NOMO-1 treated with DMSO at 0.1 percent for 48 hours (cell line): ENCODE data around the gene TAF3.

ENCODE experiments used
- DNase-seq: peaks from one replicate; lab custom pipeline; 2025; ENCODE audit not compliant: unreplicated experiment; lab: John Stamatoyannopoulos, UW

TAF3 gene

DNA sequence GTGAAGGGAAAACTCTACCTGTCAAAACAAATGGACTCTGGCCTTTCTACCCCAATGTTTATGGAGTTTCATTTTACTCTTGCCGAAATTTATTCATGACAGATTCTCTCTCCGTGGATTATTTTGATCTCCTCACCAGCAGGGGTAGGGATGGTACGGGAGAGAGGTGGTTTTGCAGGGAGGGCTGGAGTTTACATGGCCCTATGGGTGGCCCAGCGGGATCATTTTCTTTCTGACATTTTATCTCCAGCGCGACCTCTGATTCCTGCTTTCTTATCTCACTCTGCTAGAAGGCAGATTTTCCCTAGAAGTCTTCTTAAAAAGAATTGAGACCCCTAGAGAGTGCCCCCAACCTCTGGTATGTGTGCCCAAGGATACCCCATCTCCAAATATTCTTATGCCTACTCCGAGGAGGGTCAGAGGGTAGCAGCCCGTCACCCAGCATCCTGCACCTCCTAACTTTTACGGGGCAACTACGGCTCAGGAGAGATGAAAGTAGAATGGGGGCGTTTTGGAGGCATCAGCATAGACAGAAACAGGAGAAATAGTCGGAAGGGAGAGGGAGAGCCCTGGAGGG is 226.1 kb downstream of the TAF3 start:
- DNase-seq = no peak

DNA sequence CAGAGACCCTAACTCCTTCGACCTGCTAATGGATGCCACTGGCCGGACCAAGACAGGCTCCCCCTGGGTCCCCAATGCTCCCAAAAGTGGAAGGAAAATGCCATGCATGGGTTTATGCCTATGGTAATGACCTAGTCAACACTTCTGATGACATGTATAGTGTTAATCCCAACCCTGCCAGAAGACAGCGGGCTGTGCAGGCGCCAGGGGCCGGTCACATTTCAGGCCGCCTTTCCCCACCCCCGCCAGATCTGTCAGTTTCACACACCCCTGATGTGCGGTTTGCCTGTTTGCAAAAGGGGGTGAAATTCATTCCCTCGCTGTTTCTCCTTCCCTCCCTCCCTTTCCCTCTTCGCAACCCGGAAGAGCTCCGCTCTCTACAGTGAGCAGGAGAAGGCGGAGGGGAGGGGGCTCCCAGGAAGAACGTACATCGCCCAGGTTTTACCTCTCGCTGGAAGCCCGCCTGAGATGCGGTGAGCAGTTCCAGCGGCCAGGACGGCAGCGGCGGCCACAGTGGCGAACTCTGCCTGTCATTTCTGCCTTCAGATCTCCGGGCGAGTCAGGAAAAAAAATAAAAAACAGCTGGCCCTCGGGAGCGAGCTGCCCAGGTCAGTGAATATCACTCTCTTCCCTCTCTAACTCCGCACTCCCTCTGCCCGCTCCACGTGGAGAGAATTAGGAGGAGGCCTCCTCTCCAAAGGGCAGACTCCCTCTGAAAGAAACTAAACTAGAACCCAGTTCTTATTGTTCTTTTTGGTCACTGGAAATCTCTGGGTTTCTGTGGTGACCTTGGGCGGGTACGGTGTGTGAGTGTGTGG is 226.8 kb downstream of the TAF3 start:
- no peak for DNase-seq

DNA sequence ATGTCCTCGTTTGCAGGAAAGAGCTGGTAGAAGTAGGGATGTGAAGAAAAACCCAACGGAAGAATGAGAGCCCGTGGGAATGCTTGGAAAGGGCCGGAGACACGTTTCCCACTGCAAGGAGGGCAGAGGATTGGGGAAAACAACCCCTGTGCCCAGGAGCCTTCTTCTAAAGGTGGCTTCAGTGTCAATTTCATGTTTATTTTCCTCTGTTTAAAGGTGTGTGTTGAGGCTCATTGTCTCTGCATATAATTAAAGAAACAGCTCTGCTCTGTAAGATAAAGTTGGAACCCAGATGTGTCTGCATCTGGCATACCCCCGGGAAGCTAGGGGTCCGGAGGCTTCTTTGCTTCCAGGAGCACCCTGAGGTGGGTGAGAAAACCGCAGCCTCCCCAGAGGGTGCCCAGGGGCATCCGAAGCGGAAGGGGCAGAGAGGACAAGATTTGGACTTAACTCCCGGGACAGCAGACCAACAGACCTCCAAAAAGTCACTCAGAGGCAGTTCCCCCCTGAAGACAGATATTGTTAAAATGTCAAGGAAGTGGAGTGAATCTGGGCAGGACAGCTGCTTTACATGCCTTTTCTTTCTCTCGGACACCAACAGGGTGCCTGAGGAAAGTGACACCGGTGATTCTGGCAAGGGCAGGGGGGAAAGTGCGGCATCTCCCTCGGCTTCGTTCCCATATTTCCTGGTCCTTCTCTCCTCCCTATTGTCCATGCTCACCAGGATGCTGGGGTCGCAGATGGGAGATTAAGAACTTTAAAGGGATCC is 227.6 kb downstream of the TAF3 start:
- DNase-seq = no peak

DNA sequence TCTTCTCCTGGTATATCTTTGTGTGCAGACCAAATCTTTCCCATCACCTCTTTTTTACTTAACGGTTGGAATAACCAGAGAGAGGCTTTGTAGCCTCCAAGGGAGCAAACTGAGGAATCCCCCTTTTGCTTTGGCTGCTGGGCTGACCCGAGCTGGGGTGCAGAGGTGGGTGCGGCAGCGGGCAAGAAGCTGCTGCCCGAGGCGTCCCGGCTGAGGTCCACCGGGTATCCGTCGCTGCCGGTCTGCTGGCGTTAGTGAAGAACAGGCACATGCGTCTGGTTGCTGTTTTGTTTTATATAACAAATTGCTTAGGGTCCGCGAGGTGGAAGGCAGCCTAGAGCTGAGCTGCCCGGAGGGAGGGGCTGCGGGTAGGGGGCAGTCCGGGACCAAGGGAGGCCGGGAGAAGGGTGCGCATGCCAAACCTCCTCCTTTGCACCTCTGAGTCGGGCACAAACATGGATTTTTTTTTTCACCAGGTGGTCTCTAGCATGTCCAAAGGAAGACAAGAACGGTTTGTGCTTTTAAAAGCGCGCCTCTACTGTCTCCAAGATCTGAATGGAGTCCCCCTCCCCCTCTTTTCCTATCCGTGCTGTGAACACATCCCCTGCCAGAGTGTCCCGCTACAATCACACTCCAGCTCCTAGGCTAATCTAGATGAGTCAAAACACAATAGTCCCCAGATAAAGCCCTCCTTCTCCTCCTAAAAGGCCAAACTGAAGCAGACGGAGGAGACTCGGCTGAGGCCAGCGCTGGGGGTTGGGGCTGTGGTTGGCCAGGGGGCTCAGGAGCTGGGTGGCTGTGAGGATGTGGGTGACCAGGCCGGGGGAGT is 229.4 kb downstream of the TAF3 start:
- DNase-seq = no peak

DNA sequence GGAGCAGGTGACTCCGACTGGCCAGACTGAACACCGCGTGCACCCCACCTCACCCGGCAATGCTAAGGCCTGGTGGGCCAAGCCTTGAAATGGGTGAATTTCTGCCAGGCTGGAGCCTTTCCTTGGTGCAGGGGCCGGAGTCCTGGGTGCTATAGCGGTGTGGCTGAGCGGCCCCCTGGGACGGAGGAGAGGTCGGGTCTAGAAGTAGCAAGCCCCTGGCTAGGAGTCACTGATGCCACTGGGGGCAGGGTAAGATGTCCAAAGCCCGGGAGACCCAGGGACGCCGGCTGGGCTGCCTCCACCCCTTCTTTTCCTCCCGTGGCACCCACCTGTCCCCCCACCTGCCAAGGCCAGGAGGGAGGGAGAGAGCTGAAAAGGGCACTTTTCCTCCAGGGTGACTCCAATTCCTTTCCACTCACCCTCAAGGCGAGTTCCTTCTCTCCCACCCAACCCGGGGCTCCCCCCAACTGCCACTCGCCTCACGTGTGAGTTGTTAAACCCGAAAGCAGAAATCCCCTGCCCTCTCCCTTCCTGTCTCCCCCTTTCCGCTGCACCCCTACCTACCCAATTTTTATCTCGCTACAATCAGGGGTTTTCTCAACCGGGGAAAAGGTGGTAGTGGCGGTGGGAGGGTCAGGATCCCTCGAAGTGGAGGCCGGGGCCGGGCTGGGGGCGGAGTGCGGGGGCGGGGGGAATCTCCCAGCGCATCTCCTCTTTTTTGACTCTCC is 230.1 kb downstream of the TAF3 start:
- DNase-seq = no peak

DNA sequence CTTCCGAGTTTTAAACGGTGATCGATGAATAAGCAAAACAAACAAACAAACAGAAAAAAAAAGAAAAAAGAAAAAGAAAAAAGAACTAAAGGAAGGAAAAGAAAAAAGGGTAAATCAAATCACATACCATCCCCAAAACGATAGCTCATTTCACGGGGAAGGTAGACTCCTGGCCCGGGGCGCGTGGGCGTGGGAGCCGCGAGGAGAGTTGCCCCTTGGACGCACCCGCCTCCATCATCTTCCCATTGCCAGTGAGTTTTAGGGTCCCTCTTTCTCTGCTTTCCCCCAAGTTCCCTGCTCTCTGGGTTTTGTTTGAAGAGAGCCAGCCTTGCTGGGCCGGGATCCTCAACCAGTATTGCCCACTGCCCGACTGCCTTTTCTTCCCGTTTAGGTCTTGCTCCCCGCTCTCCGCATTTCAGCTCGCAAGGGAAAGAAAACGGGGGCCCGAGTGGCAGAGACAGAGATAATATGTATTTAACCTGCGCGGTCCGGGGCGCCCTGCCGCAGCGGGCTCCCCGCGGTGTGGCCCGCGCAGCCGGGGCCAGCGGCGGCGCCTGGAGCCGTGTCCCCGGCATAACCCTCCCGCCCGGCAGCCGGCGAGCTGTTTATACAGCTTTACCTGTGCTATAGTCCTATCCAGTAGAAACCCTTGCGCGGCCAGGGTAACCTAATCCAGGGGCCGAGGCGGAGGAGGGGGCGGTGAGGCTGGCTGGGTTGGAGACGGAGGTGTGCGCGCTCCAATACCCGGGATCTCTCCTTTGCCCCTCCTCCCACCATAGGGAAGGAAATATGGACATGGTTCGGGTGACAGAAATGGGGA is 230.9 kb downstream of the TAF3 start:
- no peak for DNase-seq

DNA sequence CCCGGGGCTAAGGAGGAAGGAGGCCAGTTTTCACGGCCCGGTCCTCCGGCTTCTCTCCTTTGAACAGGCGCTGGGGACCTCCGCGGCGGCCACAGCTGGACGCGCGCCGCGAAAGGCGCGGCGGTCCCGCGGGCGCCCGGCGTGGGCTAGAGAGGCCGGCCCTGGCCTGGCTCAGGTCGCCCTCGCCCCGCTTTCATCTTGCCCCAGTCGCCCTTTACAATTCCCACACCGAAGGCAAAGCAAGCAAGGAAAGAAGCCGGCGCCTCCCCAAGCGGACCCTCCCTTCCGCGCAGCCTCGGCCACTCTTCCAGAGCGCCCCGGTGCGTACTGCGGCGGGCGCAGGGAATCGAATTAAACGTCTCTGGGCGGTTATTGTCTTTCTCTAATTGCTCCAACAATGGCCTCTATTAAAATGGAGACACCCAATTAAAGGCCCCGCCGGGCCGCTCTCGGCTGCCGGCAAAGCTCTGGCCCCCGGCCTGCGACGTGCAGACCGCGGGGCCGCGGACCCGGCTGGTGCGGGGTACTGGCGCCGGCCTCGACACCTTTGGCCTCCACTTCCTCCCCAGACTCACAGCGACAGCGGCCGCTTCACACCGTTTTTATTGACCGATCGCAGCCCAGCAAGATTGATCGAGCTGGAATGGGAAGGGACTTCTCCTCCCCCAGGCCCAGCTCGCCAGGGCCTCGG is 231.7 kb downstream of the TAF3 start:
- no peak for DNase-seq

DNA sequence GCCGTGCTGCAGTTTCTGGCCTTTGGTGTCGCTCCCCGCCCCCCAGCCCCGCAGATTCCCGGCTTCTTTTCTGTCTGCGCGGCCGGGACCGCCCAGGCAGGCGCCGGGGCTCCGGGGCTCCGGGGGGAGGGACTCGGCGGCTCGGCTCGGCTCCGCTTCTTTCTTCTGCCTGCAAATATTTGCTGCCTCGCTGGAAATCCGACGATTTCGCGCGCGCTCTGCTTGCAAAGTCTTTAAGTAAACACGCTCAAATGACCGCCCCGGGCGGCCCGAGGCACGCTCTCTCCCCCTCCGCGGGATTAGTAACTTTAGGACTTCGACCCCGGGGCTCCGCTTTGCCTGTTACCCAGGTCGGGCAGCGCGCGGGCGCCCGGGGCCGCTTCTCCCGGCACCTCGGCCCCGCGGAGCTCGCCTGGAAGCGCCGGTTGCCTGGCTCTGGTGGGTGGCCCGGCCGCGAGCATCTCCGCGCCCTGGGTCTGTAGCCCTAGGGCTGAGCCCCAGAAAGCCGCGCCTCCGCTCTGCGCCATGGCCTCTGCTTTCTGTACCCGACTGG is 232.3 kb downstream of the TAF3 start:
- DNase-seq = no peak

DNA sequence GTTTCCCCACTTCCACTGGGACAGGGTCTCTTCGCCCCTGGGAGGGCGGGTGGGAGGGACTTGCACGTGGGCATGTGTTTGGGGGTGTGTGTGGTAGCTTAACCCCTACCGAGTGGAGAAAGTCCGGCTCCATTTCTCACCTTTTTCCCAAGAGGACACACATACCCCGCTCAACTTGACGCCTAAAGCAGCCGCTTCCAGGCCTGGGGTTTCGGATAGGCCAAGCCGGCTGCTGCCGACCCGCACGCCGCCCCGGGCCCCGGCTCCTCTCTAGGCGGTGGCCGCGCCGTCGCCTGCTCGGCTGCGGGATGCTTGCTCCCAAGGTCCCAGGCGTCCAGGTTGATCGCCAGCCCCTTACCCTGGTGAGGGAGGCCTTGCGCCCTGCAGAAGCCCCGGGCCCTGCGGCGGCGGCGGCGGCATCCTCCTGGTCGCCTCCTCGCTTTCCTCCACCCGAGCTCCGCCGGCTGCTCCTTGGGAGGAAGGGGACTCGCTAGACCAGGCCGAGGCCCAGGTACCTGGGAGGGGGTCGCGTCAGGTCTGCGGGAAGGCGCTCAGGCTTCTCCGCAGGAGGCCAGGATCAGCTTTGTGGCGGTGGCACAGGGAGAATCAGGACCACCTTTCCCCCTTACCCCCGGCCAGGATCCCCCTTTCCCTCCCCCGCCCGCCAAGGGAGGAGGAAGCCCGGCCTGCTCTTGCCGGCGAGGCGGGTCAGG is 233.0 kb downstream of the TAF3 start:
- no peak for DNase-seq

DNA sequence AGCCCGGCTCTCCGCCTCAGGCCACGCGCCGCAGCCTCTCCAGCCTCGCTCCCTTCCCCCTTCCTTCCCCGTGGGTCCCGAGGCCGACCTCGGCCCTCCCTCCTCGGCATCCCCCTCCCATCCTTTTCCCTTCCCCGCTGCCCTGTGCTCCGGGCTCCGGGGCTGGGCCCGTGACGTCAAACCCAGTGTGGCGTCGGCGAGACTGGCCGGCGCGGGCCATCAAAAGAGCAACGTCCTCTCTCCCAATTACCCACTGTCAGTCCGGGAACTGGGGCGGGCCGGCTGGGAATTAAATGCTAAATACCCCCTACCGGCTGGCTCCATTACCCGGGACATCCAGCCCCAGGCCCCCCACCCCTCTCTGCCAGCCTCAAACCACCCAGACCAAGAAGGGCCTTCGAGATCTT is 233.5 kb downstream of the TAF3 start:
- no peak for DNase-seq

DNA sequence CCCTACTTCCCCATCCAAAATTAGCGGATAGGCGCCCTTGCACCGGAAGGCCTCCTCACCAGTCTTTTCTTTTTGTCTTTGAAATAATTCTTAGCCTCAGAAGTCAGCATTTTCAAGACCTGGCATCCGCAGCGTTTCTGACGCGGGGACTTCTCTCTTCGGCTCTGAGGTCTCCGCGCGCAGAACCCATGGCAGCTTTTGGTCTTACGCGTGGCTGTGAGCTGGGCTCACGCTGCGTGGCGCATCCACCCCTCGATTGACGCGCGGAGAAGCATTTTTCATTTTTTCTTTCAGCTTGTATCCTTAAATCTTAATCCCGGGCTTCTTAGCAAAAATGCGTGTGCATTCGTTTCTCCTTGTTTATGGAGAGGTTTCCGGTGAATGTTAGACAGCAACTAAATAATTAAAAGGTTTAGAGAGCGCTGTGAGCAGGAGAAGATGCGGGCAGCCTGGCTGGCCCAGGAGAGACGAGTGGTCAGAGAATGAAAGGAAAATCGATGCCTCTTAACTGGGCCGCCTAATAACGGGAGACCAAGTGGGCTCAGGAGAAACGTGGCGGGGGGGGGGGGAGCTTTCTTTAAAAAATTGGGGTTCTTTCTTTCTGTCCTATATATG is 234.1 kb downstream of the TAF3 start:
- no peak for DNase-seq

DNA sequence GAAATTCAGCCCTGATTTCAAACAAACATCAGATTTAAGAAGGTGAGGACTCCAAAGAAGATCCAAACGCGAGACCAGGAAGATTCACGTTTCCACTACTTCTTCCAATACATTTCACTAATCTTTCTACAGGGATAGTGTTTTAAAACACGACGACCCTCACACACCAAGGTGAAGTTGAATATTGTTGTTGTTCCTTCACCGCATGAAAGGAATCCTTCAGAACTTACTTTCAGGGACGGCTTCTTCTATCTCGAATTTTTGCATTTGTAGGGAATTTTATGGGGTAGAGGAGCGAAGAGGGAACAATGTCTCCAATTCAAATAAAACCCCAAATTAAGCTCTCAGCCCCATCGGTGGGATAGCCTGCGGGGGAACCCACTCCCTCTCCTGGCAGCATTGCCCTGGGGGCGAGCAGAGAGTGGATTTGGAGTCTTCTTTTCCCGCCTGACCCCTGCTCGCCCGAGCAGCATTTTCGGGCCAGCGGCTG is 234.7 kb downstream of the TAF3 start:
- no peak for DNase-seq

DNA sequence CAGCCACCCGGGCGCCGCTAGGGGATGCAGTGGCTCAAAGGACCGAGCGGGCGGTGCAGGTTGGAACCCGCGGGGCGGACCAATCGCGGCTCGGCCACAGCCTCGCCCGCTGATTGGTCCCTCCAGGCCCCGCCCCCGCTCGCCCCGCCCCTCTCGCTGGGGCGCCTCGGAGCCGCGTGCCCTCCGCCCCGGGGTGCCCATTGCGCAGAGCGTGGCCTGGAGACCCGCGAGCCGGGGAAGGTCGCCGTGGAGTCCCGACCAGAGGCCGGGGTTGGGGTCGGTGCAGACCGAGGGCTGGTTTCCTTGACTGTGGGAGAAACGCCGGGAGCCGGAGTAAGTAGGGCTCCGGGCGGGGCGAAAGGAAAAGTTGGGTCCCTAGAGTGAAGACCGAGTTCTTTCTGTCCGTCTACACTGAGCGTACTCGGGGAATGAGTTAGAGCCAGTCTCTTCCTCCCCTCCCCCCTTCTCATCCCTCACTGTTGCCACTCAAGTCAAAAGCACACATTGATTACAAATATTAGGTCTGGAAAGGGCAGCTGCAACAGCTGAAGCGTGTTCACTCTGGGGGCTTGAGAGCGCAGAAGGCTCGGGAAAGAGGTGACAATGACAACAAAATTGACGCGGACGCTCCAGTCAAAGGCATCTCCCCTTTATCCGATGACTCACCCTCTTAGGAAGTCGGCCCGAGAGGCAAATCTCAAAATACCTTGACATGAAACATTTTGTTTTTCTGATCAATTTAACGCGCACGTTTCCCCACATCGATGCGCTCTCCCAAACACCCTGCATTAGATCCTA is 235.3 kb downstream of the TAF3 start:
- peak; percentile 74 for DNase-seq

DNA sequence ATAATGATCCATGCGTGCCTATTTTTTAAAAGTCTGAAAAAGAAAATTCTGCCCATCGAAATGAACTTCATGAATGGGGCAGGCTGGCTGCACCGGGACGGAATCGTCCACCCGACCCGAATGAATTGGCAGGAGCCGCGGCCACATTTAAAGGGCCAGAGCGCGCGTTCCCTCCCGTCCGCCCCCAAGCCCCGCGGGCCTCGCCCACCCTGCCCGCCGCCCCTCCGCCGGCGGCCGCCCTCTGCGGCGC is 235.9 kb downstream of the TAF3 start:
- no peak for DNase-seq

DNA sequence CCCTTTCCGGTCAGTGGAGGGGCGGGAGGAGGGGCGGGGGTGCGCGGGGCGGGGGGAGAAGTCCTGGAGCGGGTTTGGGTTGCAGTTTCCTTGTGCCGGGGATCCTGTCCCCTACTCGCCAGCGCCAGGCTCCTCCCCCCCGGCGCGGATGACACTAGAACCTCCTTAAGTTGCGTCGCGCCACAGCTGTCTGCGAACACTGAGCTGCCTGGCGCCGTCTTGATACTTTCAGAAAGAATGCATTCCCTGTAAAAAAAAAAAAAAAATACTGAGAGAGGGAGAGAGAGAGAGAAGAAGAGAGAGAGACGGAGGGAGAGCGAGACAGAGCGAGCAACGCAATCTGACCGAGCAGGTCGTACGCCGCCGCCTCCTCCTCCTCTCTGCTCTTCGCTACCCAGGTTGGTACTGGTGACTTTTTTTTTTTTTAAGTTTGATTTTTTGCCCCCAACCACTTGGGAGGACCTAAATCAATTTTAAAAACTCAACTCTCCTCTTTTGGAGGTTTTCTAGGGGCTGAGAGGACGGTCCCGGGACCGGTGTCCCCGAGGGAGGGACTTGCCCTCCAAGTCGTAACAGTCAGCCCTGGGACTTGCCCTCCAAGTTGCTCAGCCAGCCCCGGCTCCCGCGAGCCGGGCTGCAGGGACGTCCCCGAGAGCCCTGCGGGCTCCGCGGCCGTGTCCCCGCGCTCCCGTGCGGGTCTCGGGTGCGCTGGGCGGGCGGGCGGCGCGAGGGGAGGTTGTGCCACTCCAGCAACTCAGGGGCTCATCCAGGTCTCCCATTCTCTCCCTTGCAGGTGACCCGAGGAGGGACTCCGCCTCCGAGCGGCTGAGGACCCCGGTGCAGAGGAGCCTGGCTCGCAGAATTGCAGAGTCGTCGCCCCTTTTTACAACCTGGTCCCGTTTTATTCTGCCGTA is 236.4 kb downstream of the TAF3 start, which contains the start of gene GATA3:
Gene GATA3, plus strand, starts transcription at position 195 of the 914 bp plus-strand sequence. CDS start 968 bp downstream, outside the sequence.
- DNase-seq = no peak
